ENCODE results near the gene THAP11. TPM values are rescaled to one million over a fixed set of nuclear protein-coding genes. Genes with fewer than 3 reads are reported as not detected.

The THAP11 gene
- total RNA-seq, 2 donors from 2014 or later, result 42.5 to 59.4 TPM

DNA sequence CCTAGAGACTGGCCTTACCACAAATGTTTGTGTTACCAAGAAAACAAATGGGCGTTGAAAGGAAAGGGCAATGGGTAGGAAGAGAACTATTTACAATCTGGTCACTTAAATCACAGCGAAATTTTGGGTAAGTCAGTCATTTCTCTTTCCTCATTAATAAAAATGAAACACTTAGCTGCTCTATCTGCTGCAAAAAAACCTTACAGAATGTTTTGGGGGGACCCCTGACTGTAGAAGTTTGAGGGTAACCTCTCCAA, 3.9 kb downstream of the THAP11 start:
- no peaks in the 10 kb centered on the region for H3K36me3 ChIP-seq
- peak overlapping the region; percentile 71 to 97 for H3K4me3 ChIP-seq
- TF ChIP-seq, protein P1, sequence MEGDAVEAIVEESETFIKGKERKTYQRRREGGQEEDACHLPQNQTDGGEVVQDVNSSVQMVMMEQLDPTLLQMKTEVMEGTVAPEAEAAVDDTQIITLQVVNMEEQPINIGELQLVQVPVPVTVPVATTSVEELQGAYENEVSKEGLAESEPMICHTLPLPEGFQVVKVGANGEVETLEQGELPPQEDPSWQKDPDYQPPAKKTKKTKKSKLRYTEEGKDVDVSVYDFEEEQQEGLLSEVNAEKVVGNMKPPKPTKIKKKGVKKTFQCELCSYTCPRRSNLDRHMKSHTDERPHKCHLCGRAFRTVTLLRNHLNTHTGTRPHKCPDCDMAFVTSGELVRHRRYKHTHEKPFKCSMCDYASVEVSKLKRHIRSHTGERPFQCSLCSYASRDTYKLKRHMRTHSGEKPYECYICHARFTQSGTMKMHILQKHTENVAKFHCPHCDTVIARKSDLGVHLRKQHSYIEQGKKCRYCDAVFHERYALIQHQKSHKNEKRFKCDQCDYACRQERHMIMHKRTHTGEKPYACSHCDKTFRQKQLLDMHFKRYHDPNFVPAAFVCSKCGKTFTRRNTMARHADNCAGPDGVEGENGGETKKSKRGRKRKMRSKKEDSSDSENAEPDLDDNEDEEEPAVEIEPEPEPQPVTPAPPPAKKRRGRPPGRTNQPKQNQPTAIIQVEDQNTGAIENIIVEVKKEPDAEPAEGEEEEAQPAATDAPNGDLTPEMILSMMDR (IDR thresholded peaks at IDR 0.05), result no peak
- no peaks in the 10 kb centered on the region for H3K9me3 ChIP-seq
- H3K27me3 ChIP-seq, result no peaks in the 10 kb centered on the region
- DNase-seq (ENCODE audit: low spot score), result no peak
- H3K27ac ChIP-seq, result peak overlapping the region; percentile 95
- H3K4me1 ChIP-seq, result peaks cover 0 to 66% of the 10 kb centered on the region in 2 donors

DNA sequence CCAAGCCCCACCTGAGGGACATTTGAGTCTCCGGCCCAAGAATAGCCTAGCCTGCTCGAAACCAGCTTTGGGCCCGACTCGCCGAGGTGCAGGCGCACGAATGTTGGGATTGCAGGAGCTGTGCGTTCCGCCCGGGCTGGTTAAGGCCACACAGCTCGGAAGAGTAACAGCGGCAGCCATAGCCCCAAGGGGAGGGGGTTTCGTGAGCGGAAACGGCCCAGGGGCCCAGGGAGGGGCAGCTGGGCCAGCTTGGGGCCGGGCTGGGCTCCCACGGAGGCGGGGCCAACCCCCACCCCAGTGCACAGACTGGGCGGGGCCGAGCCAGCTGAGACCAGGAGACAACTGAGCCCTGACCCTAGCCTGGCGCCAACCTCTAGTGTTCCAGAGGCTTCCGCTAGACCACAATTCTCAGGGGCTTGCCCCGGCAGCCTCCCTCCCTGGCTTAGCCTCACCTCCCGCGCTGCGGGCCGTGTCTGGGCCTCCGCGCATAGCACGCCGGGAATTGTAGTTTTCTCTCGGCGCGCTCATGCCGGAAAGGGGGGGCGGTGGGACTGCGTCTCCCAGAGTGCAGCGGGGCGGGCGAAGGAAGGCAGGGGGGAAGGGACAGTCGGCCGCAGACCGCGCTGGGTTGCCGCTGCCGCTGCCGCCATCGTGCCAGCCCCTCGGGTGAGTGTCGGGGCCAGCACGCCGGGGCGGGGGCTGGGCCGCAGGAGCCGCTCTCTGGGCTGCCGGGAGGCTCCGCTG, 4.4 kb downstream of the THAP11 start, which contains the start of gene NUTF2:
Gene NUTF2, plus strand, starts transcription at position 614 of the 744 bp plus-strand sequence. CDS start 18,198 bp downstream, outside the sequence.
- H3K9me3 ChIP-seq, result no peaks in the 10 kb centered on the region
- H3K27ac ChIP-seq, result peak within 1 kb of the TSS; percentile 95
- peak within 1 kb of the TSS; percentile 71 to 97 for H3K4me3 ChIP-seq
- H3K36me3 ChIP-seq, result no peaks in the 10 kb centered on the region
- peak; percentile 94 for DNase-seq (ENCODE audit: low spot score)
- H3K27me3 ChIP-seq, result no peaks in the 10 kb centered on the region
- TF ChIP-seq, protein P1 (IDR thresholded peaks at IDR 0.05), result no peak
- peaks cover 0 to 63% of the 10 kb centered on the region in 2 donors for H3K4me1 ChIP-seq

DNA sequence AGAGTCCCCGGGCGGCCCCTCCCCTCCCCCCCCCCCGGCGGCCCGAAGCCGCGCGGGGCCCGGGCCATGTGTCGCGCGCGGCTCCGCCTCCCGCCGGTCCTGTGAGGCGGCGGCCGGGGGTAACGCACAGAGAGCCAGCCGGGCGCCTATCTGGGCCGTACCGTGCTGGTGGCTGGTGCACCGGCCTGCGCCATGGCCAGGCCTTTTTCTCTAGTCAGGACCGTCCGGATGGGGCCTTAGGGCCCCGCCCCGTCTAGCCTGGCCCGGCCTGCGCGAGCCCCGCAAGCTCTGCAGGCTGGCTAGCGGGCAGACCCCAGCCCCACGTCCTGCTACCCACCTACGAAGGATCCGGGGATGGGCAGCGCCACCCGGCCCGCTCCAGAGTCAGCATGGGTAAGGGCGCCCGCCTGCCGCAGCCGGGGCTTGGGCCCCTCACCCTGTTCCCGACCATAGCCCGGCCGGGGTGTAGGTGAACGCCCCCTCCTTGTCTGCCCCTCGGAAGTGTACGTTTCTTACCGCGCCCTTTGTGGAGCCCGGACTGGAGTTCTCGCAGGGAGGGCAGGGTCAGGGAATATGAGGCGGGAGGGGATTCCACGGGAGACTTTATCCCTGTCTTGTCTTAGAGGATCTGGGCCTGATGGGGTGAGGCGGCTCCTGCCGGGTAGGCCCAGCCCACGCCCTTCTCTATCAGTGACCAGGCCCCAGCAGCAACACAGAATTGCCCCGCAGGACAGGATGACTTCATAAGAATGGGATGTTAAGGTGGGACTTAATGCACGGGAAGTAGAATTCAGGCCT, 5.1 kb downstream of the THAP11 start, which contains the start of gene CENPT:
Gene CENPT, minus strand, starts transcription at position 630 of the 798 bp plus-strand sequence. CDS start 13,834 bp downstream, outside the sequence.
- TF ChIP-seq, protein P1 (IDR thresholded peaks at IDR 0.05), result no peak
- H3K4me1 ChIP-seq, result peaks cover 0 to 61% of the 10 kb centered on the region in 2 donors
- no peak for DNase-seq (ENCODE audit: low spot score)

DNA sequence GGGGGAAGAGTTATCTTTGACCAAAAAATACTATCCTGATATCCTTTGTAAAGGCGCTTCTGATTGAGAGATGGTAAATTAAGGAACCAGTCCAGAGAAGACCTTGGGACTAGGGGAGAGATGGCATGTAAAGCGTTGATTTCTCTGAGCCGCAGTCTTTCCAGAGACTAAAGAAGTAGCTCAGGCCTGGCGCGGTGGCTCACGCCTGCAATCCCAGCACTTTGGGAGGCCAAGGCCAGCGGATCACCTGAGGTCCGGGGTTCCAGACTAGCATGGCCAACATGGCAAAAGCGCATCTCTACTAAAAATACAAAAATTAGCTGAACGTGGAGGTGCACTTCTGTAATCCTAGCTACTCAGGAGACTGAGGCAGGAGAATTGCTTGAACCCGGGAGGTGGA, 6.0 kb downstream of the THAP11 start:
- DNase-seq (ENCODE audit: low spot score), result no peak
- H3K4me3 ChIP-seq, result peak overlapping the region; percentile 71 to 97
- peak overlapping the region; percentile 95 for H3K27ac ChIP-seq
- no peaks in the 10 kb centered on the region for H3K27me3 ChIP-seq
- no peaks in the 10 kb centered on the region for H3K9me3 ChIP-seq
- no peaks in the 10 kb centered on the region for H3K36me3 ChIP-seq
- TF ChIP-seq, protein P1 (IDR thresholded peaks at IDR 0.05), result no peak
- H3K4me1 ChIP-seq, result peaks cover 0 to 55% of the 10 kb centered on the region in 2 donors

More for the DNA sequence above, 5.1 kb downstream of the THAP11 start, which contains the start of gene CENPT:
- Histone ChIP-seq H3K27ac (peak within 1 kb of the TSS; percentile 95), H3K36me3 (no peaks in the 10 kb centered on the region), H3K27me3 (no peaks in the 10 kb centered on the region), H3K9me3 (no peaks in the 10 kb centered on the region), H3K4me3 (peak within 1 kb of the TSS; percentile 71 to 97)

DNA sequence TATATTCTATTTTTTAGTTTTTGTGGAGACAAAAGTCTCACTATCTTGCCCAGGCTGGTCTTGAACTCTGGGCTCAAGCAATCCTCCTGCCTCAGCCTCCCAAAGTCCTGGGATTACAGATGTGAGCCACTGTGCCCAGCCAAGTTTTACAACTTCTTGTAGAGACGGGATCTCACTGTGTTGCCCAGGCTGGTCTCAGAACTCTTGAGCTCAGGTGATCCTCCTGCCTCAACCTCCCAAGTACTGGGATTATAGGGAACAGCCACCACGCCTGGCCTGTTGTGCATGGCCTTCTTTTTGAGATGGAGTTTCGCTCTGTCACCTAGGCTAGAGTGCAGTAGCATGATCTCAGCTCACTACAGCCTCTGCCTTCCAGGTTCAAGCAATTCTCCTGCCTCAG, 11.6 kb downstream of the THAP11 start:
- no peaks in the 10 kb centered on the region for H3K36me3 ChIP-seq
- DNase-seq (ENCODE audit: low spot score), result no peak
- H3K9me3 ChIP-seq, result no peaks in the 10 kb centered on the region
- H3K27me3 ChIP-seq, result no peaks in the 10 kb centered on the region
- H3K4me3 ChIP-seq, result no peak overlapping the region
- no peak overlapping the region for H3K27ac ChIP-seq
- peaks cover 0 to 51% of the 10 kb centered on the region in 2 donors for H3K4me1 ChIP-seq
- TF ChIP-seq, protein P1 (IDR thresholded peaks at IDR 0.05), result no peak

Data from right atrium auricular region (tissue), 2 donors.